Measurements from ENCODE around the gene ABCG2. TPM values are rescaled to one million over a fixed set of nuclear protein-coding genes. Genes with fewer than 3 reads are reported as not detected.
"Not testable (repeated sequence)": the region's sequence is repeated elsewhere in the genome, so short reads cannot be mapped to it uniquely, and the experiment has no call there.

The ABCG2 gene
- total RNA-seq, 2 experiments from 2014 or later = 1.8 to 4.4 TPM

GRCh38 chr4:88130003-88130402 lies 28.4 kb downstream of the ABCG2 start:
- DNase-seq (no peak), ATAC-seq (no peak)
- Mint-ChIP-seq H3K27ac (no peak overlapping the region), H3K36me3 (no peaks in the 10 kb centered on the region), H3K4me1 (no peaks in the 10 kb centered on the region), H3K27me3 (peaks cover 4% of the 10 kb centered on the region), H3K9me3 (ENCODE audit: low read depth) (no peaks in the 10 kb centered on the region), H3K4me3 (no peak overlapping the region)
- CTCF ChIA-PET = no interaction called here

GRCh38 chr4:88122260-88122659 lies 36.2 kb downstream of the ABCG2 start:
- H3K27me3 Mint-ChIP-seq, H3K4me3 Mint-ChIP-seq, H3K4me1 Mint-ChIP-seq, CTCF ChIA-PET, ATAC-seq, H3K27ac Mint-ChIP-seq, DNase-seq: not testable (repeated sequence)
- Mint-ChIP-seq H3K36me3 (peaks cover 22% of the 10 kb centered on the region), H3K9me3 (ENCODE audit: low read depth) (peaks cover 14% of the 10 kb centered on the region)

- Mint-ChIP-seq H3K27me3 (peaks cover 2% of the 10 kb centered on the region), H3K4me3 (no peak overlapping the region), H3K4me1 (no peaks in the 10 kb centered on the region), H3K36me3 (peaks cover 22% of the 10 kb centered on the region), H3K9me3 (ENCODE audit: low read depth) (peaks cover 14% of the 10 kb centered on the region), H3K27ac (no peak overlapping the region)
- CTCF ChIA-PET = no interaction called here
- DNase-seq (no peak), ATAC-seq (no peak)
These were observed 38.5 kb downstream of the ABCG2 start for GRCh38 chr4:88119943-88120342.

- Mint-ChIP-seq H3K9me3 (ENCODE audit: low read depth) (peaks cover 8% of the 10 kb centered on the region), H3K27me3 (no peaks in the 10 kb centered on the region), H3K4me1 (no peaks in the 10 kb centered on the region), H3K4me3 (no peak overlapping the region), H3K27ac (no peak overlapping the region), H3K36me3 (peaks cover 10% of the 10 kb centered on the region)
- ATAC-seq (no peak), DNase-seq (no peak)
- CTCF ChIA-PET = no interaction called here
These were observed 42.9 kb downstream of the ABCG2 start for GRCh38 chr4:88115587-88115986.

- Mint-ChIP-seq H3K27ac (no peak overlapping the region), H3K36me3 (no peaks in the 10 kb centered on the region), H3K4me1 (no peaks in the 10 kb centered on the region), H3K4me3 (no peak overlapping the region), H3K27me3 (no peaks in the 10 kb centered on the region), H3K9me3 (ENCODE audit: low read depth) (no peaks in the 10 kb centered on the region)
- DNase-seq = no peak
- ATAC-seq = no peak
- CTCF ChIA-PET = no interaction called here
These were observed 45.6 kb downstream of the ABCG2 start for GRCh38 chr4:88112856-88113255.

GRCh38 chr4:88110826-88111225 lies 47.6 kb downstream of the ABCG2 start:
- no peaks in the 10 kb centered on the region for H3K27me3 Mint-ChIP-seq
- H3K9me3 Mint-ChIP-seq (ENCODE audit: low read depth) = no peaks in the 10 kb centered on the region
- ATAC-seq = no peak
- H3K27ac Mint-ChIP-seq = no peak overlapping the region
- no peak overlapping the region for H3K4me3 Mint-ChIP-seq
- CTCF ChIA-PET = interaction anchor here (0.8 to 1.7 kb wide), 2 partner anchors 11 to 101 kb away, joined by 3 read pairs; no protein-coding TSS in a partner anchor
- H3K36me3 Mint-ChIP-seq = no peaks in the 10 kb centered on the region
- no peak for DNase-seq
- no peaks in the 10 kb centered on the region for H3K4me1 Mint-ChIP-seq

GRCh38 chr4:88109123-88109881 lies 49.1 kb downstream of the ABCG2 start:
- Mint-ChIP-seq H3K27ac (no peak overlapping the region), H3K9me3 (ENCODE audit: low read depth) (no peaks in the 10 kb centered on the region), H3K4me1 (no peaks in the 10 kb centered on the region), H3K4me3 (no peak overlapping the region), H3K36me3 (no peaks in the 10 kb centered on the region), H3K27me3 (no peaks in the 10 kb centered on the region)
- ATAC-seq (no peak), DNase-seq (no peak)
- CTCF ChIA-PET = no interaction called here

- peaks cover 4% of the 10 kb centered on the region for H3K27me3 Mint-ChIP-seq
- H3K27ac Mint-ChIP-seq = no peak overlapping the region
- no peaks in the 10 kb centered on the region for H3K36me3 Mint-ChIP-seq
- H3K9me3 Mint-ChIP-seq (ENCODE audit: low read depth) = no peaks in the 10 kb centered on the region
- DNase-seq = no peak
- CTCF ChIA-PET = no interaction called here
- no peak overlapping the region for H3K4me3 Mint-ChIP-seq
- no peaks in the 10 kb centered on the region for H3K4me1 Mint-ChIP-seq
- ATAC-seq = no peak
These were observed 49.7 kb downstream of the ABCG2 start for GRCh38 chr4:88108747-88109122.

GRCh38 chr4:88108108-88108465 lies 50.4 kb downstream of the ABCG2 start:
- H3K27me3 Mint-ChIP-seq; DNase-seq; H3K9me3 Mint-ChIP-seq (ENCODE audit: low read depth); H3K4me3 Mint-ChIP-seq; H3K4me1 Mint-ChIP-seq; CTCF ChIA-PET; ATAC-seq; H3K36me3 Mint-ChIP-seq; H3K27ac Mint-ChIP-seq: not testable (repeated sequence)

- H3K27me3 Mint-ChIP-seq = peaks cover 7% of the 10 kb centered on the region
- CTCF ChIA-PET = no interaction called here
- H3K4me3 Mint-ChIP-seq = no peak overlapping the region
- H3K9me3 Mint-ChIP-seq (ENCODE audit: low read depth) = no peaks in the 10 kb centered on the region
- DNase-seq = no peak
- H3K27ac Mint-ChIP-seq = no peak overlapping the region
- no peaks in the 10 kb centered on the region for H3K4me1 Mint-ChIP-seq
- ATAC-seq = no peak
- no peaks in the 10 kb centered on the region for H3K36me3 Mint-ChIP-seq
These were observed 50.9 kb downstream of the ABCG2 start for GRCh38 chr4:88107406-88108107.

- Mint-ChIP-seq H3K36me3 (no peaks in the 10 kb centered on the region), H3K4me1 (no peaks in the 10 kb centered on the region)
These were observed 52.2 kb downstream of the ABCG2 start for GRCh38 chr4:88106205-88106604.

GRCh38 chr4:88104902-88105610 lies 53.4 kb downstream of the ABCG2 start:
- H3K4me3 Mint-ChIP-seq = no peak overlapping the region
- no peaks in the 10 kb centered on the region for H3K9me3 Mint-ChIP-seq (ENCODE audit: low read depth)
- H3K36me3 Mint-ChIP-seq = no peaks in the 10 kb centered on the region
- H3K27me3 Mint-ChIP-seq = peaks cover 11% of the 10 kb centered on the region
- ATAC-seq = no peak
- H3K27ac Mint-ChIP-seq = no peak overlapping the region
- H3K4me1 Mint-ChIP-seq = no peaks in the 10 kb centered on the region
- no peak for DNase-seq
- CTCF ChIA-PET = no interaction called here

More at GRCh38 chr4:88106205-88106604, 52.2 kb downstream of the ABCG2 start:
- Mint-ChIP-seq H3K27ac (no peak overlapping the region), H3K9me3 (ENCODE audit: low read depth) (no peaks in the 10 kb centered on the region), H3K27me3 (peaks cover 11% of the 10 kb centered on the region), H3K4me3 (no peak overlapping the region)
- no peak for DNase-seq
- CTCF ChIA-PET = interaction anchor here (0.6 kb wide), 1 partner anchor 54 kb away, joined by 3 read pairs; no protein-coding TSS in a partner anchor
- no peak for ATAC-seq

GRCh38 chr4:88102026-88102425 lies 56.4 kb downstream of the ABCG2 start:
- Mint-ChIP-seq H3K27me3 (peaks cover 11% of the 10 kb centered on the region), H3K27ac (no peak overlapping the region), H3K4me1 (no peaks in the 10 kb centered on the region), H3K9me3 (ENCODE audit: low read depth) (no peaks in the 10 kb centered on the region), H3K36me3 (no peaks in the 10 kb centered on the region), H3K4me3 (no peak overlapping the region)
- CTCF ChIA-PET = no interaction called here
- DNase-seq = no peak
- no peak for ATAC-seq

GRCh38 chr4:88101165-88101564 lies 57.3 kb downstream of the ABCG2 start:
- no peak overlapping the region for H3K27ac Mint-ChIP-seq
- DNase-seq (no peak), ATAC-seq (no peak)
- no peaks in the 10 kb centered on the region for H3K36me3 Mint-ChIP-seq
- H3K27me3 Mint-ChIP-seq = peaks cover 11% of the 10 kb centered on the region
- no peaks in the 10 kb centered on the region for H3K9me3 Mint-ChIP-seq (ENCODE audit: low read depth)
- H3K4me3 Mint-ChIP-seq = no peak overlapping the region
- CTCF ChIA-PET = no interaction called here
- no peaks in the 10 kb centered on the region for H3K4me1 Mint-ChIP-seq
